SKM-1 treated with dmso at 0.1 percent for 144 hours (cell line): Measurements from ENCODE around the gene RNF31.
"Not testable (repeated sequence)": the region's sequence is repeated elsewhere in the genome, so short reads cannot be mapped to it uniquely, and the experiment has no call there.

Experiments
- DNase-seq: peaks from one replicate; lab custom pipeline; 2025; ENCODE audit not compliant: unreplicated experiment; lab: John Stamatoyannopoulos, UW

The RNF31 gene

GRCh38 chr14:24197056-24197450, 49.8 kb downstream of the RNF31 start:
- no peak for DNase-seq

GRCh38 chr14:24198814-24199524, 51.7 kb downstream of the RNF31 start:
- no peak for DNase-seq

- DNase-seq: not testable (repeated sequence)
Observed at GRCh38 chr14:24202538-24202937, 55.2 kb downstream of the RNF31 start.

GRCh38 chr14:24203249-24203886, 56.1 kb downstream of the RNF31 start:
- not testable (repeated sequence) for DNase-seq

- DNase-seq: no peak
Observed at GRCh38 chr14:24204163-24205146, 57.2 kb downstream of the RNF31 start.

GRCh38 chr14:24206260-24207103, 59.2 kb downstream of the RNF31 start:
- DNase-seq: no peak

GRCh38 chr14:24207104-24207551, 59.8 kb downstream of the RNF31 start:
- DNase-seq: no peak

GRCh38 chr14:24207625-24208024, 60.3 kb downstream of the RNF31 start:
- no peak for DNase-seq
